GM12878 (cell line): ENCODE measurements around the gene GAB1.

Source experiments
- CBX5 ChIP-seq: sonication (generic); IDR thresholded peaks from 2 replicates; pipeline ENCODE4 v1.6.1; 2016; ENCODE audit warnings: low read depth, moderate library complexity, mild to moderate bottlenecking, inconsistent platforms
- EZH2 ChIP-seq: IDR thresholded peaks from 2 replicates; pipeline ENCODE4 v1.6.1; 2012; ENCODE audit warnings: low read depth, mild to moderate bottlenecking, control low read depth, inconsistent platforms, low read length, borderline replicate concordance; ENCODE audit not compliant: control insufficient read depth
- RB1 ChIP-seq: fragments of 450-650 bp; formaldehyde crosslinking; IDR thresholded peaks from 2 replicates; pipeline ENCODE4 v1.6.1; 2017; ENCODE audit warnings: mild to moderate bottlenecking, borderline replicate concordance
- TF ChIP-seq, protein P1 (sequence below), 3 experiments: IDR thresholded peaks in 2 of 3; conservative IDR thresholded peaks in 1 of 3; 2 replicates each; pipeline ENCODE4 v1.5.1; 2011; ENCODE audit warnings: low read depth in 3 of 3, low read length in 3 of 3, mild to moderate bottlenecking in 3 of 3, control low read depth in 2 of 3, moderate library complexity in 2 of 3, inconsistent platforms in 1 of 3, mixed read lengths in 1 of 3; ENCODE audit not compliant: control insufficient read depth in 2 of 3, insufficient read depth in 1 of 3; ENCODE audit errors: extremely low read depth in 1 of 3

DNA sequence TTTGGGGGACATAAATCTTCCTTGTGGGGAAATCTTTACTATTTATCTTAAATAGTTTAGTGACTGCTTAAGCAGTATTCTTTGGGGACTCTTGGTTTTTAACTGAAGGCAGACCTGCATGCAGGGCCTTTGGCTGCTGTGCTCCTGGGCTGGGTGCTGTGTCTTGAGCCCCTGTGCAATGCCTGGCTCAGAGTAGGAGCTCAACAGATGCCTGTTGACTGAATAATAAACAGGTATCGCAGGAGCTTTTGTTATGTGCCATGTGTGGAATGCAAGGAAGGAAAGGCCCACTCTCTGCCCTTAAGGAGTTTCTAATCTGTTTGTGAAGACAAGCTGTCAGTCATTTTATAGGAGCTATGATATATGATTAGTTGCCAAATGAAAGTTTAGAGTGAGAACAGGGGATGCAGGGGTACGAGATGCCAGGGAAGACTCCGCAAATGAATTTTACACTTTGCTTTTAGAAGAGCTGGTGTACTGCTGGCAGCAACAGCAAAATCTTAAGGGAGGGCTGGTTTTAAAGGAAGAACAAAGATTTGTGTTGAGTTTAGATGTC is 6.7 kb downstream of the GAB1 start:
- TF ChIP-seq, protein P1, sequence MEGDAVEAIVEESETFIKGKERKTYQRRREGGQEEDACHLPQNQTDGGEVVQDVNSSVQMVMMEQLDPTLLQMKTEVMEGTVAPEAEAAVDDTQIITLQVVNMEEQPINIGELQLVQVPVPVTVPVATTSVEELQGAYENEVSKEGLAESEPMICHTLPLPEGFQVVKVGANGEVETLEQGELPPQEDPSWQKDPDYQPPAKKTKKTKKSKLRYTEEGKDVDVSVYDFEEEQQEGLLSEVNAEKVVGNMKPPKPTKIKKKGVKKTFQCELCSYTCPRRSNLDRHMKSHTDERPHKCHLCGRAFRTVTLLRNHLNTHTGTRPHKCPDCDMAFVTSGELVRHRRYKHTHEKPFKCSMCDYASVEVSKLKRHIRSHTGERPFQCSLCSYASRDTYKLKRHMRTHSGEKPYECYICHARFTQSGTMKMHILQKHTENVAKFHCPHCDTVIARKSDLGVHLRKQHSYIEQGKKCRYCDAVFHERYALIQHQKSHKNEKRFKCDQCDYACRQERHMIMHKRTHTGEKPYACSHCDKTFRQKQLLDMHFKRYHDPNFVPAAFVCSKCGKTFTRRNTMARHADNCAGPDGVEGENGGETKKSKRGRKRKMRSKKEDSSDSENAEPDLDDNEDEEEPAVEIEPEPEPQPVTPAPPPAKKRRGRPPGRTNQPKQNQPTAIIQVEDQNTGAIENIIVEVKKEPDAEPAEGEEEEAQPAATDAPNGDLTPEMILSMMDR (IDR thresholded peaks at IDR 0.05 in 2 of 3, conservative IDR thresholded peaks at IDR 0.05 in 1 of 3; ENCODE audit: control insufficient read depth in 2 of 3, extremely low read depth in 1 of 3, insufficient read depth in 1 of 3, low read depth in 3 of 3, low read length in 3 of 3) = no peak
- TF ChIP-seq EZH2 = no peak
- no peak for TF ChIP-seq CBX5
- no peak for TF ChIP-seq RB1
